HL-60 (cell line): Measurements from ENCODE around the gene FBN2.

Experiments used
- DNase-seq, 2 experiments: peaks; one replicate each; pipeline ENCODE4 v3.0.0-alpha.2; 2010 to 2020; ENCODE audit warnings: low read depth in 1 of 2, low spot score in 1 of 2
- H3K27ac ChIP-seq: fragments of 250-450 bp; sonication (Bioruptor Pico); replicated peaks from 2 replicates; pipeline ENCODE4 v1.5.1; 2020; ENCODE audit warnings: mild to moderate bottlenecking, moderate library complexity
- H3K27me3 ChIP-seq: fragments of 250-450 bp; sonication (Bioruptor Pico); 2 replicates; pipeline ENCODE4 v1.5.1; 2021; ENCODE audit warnings: mild to moderate bottlenecking, moderate library complexity; ENCODE audit not compliant: insufficient read depth, poor library complexity, severe bottlenecking
- H3K4me3 ChIP-seq: replicated peaks from 2 replicates; pipeline ENCODE4 v1.5.1; 2011; ENCODE audit warnings: mild to moderate bottlenecking, control low read depth, low read length; ENCODE audit not compliant: insufficient read depth
- CTCF ChIP-seq: IDR thresholded peaks from one replicate; pipeline ENCODE4 v1.5.1; 2011; ENCODE audit warnings: low read length, control low read depth, inconsistent platforms; ENCODE audit not compliant: insufficient read depth
- GABPA ChIP-seq: IDR thresholded peaks from 2 replicates; pipeline ENCODE4 v1.6.1; 2012; ENCODE audit warnings: low read depth
- POLR2AphosphoS5 ChIP-seq: IDR thresholded peaks from 2 replicates; pipeline ENCODE4 v1.6.1; 2012; ENCODE audit warnings: low read depth
- REST ChIP-seq: IDR thresholded peaks from 2 replicates; pipeline ENCODE4 v1.6.1; 2012; ENCODE audit warnings: low read depth; ENCODE audit not compliant: insufficient replicate concordance
- SPI1 ChIP-seq: IDR thresholded peaks from 2 replicates; pipeline ENCODE4 v1.6.1; 2012; ENCODE audit warnings: low read depth, mild to moderate bottlenecking, borderline replicate concordance

The FBN2 gene

GRCh38 chr5:128304088-128304487 lies 234.0 kb downstream of the FBN2 start:
- Histone ChIP-seq H3K27me3 (no peaks in the 10 kb centered on the region), H3K27ac (no peak overlapping the region), H3K4me3 (no peak overlapping the region)
- TF ChIP-seq REST = no peak
- TF ChIP-seq GABPA = no peak
- TF ChIP-seq CTCF = no peak
- TF ChIP-seq SPI1 = no peak
- TF ChIP-seq POLR2AphosphoS5 = no peak
- DNase-seq = no peak

- DNase-seq = no peak
- no peak for TF ChIP-seq REST
- no peak for TF ChIP-seq GABPA
- no peak for TF ChIP-seq SPI1
- no peak for TF ChIP-seq POLR2AphosphoS5
- no peak for TF ChIP-seq CTCF
- H3K27ac ChIP-seq = no peak overlapping the region
- H3K27me3 ChIP-seq = no peaks in the 10 kb centered on the region
- no peak overlapping the region for H3K4me3 ChIP-seq
Measured at GRCh38 chr5:128303593-128303992, 234.5 kb downstream of the FBN2 start.

GRCh38 chr5:128300181-128300580 lies 237.9 kb downstream of the FBN2 start:
- Histone ChIP-seq H3K27ac (no peak overlapping the region), H3K4me3 (no peak overlapping the region), H3K27me3 (no peaks in the 10 kb centered on the region)
- DNase-seq = no peak
- TF ChIP-seq REST (no peak), GABPA (no peak), CTCF (no peak), SPI1 (no peak), POLR2AphosphoS5 (no peak)
